VCaP (cell line): ENCODE measurements around the gene PAX8.

Source experiments
- H3K27ac ChIP-seq: fragments of 450-650 bp; 2 replicates; pipeline ENCODE4 v1.5.1; 2017
- CTCF ChIP-seq: fragments of 450-650 bp; conservative IDR thresholded peaks from 2 replicates; pipeline ENCODE4 v1.5.1; 2017; ENCODE audit warnings: mild to moderate bottlenecking, moderate library complexity

Gene PAX8

DNA sequence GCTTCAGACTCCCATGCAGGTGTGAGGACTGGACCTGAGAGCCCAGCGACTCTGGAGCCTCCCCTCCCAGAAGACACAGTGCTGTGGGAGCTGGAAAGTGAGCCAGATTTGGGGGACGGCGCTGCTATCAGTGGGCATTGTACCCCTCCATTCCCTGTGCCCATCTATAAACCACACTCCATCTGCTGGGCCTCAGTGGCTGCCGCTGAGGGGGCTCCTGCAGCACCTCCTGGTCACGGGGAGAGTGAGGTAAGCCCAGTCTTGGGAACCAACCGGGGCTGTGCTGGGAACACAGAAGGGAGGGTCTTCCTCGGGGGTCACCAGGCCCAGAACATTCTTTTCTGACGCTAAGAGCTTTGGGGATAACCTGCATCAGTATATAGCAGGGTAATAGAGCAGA, 95.5 kb downstream of the PAX8 start:
- TF ChIP-seq CTCF = no peak
- no peak overlapping the region for H3K27ac ChIP-seq

GRCh38 chr2:113182471-113183260, 96.1 kb downstream of the PAX8 start:
- TF ChIP-seq CTCF = no peak

DNA sequence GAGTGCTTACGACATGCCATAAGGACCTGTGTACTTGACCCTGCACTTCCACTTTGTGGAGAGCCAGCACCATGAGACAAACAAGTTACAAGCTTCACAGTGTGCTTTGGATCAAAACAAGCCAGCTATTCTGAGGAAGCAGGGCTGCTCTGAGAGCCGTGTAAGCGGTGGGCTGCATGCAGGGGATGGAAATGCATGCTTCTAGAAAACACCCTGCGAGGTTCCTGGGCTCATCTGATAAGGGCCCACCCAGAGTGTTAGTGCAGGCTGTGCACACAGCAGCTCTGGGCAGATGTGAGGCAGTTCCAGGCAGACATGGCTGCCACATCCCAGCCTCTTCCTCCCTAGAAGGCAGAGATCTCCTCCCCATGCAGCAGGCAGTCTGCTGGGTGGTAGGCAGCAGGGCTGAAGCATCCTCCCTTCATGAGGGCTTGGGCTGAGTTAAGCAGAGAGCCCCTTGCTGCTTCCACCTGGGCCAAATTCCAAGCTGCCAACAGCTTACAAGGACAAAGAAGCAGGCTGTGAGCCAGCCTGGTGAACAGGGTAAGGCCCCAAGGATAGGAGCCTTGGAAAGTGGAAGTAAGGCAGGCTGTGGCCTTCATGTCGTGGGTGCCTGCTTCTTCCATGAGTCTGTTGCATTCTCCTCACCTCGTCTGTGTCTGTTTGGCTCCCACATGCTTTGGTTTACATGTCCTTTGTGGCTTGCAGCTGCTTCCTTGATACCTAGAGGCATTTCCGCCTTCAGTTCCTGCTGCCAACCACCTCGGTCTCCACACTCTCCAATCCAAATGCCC, 97.3 kb downstream of the PAX8 start:
- H3K27ac ChIP-seq = peak overlapping the region; percentile 79
- TF ChIP-seq CTCF = no peak

More at GRCh38 chr2:113182471-113183260, 96.1 kb downstream of the PAX8 start:
- H3K27ac ChIP-seq = peak overlapping the region; percentile 79; the same call in 1 of the 2 replicates

- peak overlapping the region; percentile 79 for H3K27ac ChIP-seq
Measured at GRCh38 chr2:113180131-113180946, 98.4 kb downstream of the PAX8 start.

GRCh38 chr2:113179446-113180045, 99.2 kb downstream of the PAX8 start:
- TF ChIP-seq CTCF = no peak
- no peak overlapping the region for H3K27ac ChIP-seq

More at GRCh38 chr2:113180131-113180946, 98.4 kb downstream of the PAX8 start:
- no peak for TF ChIP-seq CTCF

DNA sequence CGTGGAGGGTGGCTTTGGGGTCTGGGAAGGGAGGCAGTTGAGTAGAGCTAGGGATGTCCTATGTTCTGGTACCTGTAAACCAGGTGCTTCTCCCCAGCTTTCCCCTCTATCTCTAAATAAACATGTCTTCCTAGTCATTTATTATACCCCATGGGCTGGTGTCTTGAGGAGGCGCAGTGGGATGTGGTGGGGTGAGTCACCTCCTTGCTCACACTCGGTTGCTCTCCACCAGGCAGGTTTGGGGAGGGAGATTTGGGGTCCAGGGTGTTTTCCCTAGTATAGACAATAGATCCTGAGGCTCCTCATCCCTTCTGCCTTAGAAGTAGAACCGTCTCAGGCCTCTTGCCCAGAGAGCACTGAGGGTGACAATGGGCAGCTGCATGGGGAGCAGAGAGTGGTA, 99.8 kb downstream of the PAX8 start:
- no peak overlapping the region for H3K27ac ChIP-seq
- no peak for TF ChIP-seq CTCF
